ENCODE results near the gene BAIAP2. TPM values are rescaled to one million over a fixed set of nuclear protein-coding genes. Genes with fewer than 3 reads are reported as not detected.

BAIAP2 gene
- total RNA-seq, 1 donor from 2014 or later = 119 TPM

DNA sequence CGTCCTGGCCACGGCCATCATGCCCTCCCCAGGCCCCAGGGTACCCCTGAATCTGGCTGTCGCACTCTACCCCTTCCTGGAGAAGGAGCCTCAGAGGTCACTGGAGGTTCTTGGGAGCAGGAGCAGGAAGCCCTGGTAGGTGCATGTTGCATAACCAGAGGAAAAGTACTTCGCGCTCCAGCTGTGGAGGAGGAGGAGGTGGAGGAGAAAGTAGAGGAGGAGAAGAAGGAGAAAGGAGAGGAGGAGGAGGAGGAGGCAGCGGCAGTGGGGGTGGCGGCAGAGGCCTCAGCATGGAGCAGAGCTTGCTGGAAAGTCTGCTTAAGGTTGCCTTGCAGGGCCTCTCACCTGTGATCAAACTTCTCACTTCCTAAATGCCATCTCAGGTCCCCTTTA lies 61.8 kb downstream of the BAIAP2 start:
- peaks cover 48% of the 10 kb centered on the region for H3K4me1 ChIP-seq
- ATAC-seq (peak in 1 of 2 donors; percentile 18), DNase-seq (no peak)
- intact Hi-C loops (cut with DNase I) = no loop called here
- H3K4me3 ChIP-seq = peak overlapping the region; percentile 30
- TF ChIP-seq, protein P1, sequence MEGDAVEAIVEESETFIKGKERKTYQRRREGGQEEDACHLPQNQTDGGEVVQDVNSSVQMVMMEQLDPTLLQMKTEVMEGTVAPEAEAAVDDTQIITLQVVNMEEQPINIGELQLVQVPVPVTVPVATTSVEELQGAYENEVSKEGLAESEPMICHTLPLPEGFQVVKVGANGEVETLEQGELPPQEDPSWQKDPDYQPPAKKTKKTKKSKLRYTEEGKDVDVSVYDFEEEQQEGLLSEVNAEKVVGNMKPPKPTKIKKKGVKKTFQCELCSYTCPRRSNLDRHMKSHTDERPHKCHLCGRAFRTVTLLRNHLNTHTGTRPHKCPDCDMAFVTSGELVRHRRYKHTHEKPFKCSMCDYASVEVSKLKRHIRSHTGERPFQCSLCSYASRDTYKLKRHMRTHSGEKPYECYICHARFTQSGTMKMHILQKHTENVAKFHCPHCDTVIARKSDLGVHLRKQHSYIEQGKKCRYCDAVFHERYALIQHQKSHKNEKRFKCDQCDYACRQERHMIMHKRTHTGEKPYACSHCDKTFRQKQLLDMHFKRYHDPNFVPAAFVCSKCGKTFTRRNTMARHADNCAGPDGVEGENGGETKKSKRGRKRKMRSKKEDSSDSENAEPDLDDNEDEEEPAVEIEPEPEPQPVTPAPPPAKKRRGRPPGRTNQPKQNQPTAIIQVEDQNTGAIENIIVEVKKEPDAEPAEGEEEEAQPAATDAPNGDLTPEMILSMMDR (IDR thresholded peaks at IDR 0.05) = no peak
- H3K27ac ChIP-seq = peak overlapping the region; percentile 65
- H3K27me3 ChIP-seq (ENCODE audit: low read depth) = no peaks in the 10 kb centered on the region
- H3K36me3 ChIP-seq = peaks cover 31% of the 10 kb centered on the region
- H3K9me3 ChIP-seq = no peaks in the 10 kb centered on the region

DNA sequence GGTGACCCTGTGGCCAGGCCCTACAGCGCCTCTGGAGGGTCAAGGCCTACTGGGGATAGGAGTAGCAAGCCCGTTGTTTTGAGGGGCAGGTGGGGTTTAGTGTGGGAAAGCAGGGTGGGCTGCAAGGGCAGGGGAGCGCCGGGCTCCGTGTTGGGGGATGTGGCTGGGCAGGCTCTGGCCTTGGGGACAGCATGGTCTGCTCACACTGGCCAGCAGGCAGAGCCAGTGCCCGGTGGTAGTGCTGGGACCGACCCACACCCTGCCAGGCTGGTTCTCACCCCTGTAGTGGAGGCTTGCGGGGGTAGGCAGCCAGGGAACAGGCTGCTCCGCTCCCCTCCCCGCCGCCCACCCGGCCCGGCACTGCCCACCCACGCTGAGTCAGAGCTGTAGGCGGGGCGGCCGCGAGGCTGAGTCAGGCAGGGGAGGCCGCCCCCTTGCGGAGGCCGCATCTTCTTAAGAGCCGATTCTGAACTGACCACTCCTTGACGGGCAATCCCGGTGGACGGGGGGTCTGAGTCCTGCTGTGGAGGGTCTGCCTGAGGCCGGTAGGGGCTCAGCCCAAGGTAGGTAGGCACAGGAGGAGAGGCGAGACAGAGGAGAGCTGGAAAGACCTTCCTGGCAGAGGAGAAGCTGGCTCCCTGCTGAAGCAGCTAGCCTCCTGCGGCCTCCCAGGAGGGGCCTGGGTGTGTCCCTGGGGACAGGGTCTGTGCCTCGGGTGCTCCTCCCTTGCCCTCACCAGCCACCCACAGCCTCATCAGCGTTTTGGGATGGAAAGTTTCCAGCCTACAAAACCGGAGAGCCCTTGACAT lies 62.4 kb downstream of the BAIAP2 start:
- H3K36me3 ChIP-seq = peaks cover 36% of the 10 kb centered on the region
- DNase-seq (peak; percentile 86), ATAC-seq (peak; percentile 66 to 69)
- TF ChIP-seq, protein P1 (IDR thresholded peaks at IDR 0.05) = peak; percentile 63
- H3K4me1 ChIP-seq = peaks cover 42% of the 10 kb centered on the region
- H3K27ac ChIP-seq = peak overlapping the region; percentile 65
- intact Hi-C loops (cut with DNase I) = no loop called here
- no peaks in the 10 kb centered on the region for H3K27me3 ChIP-seq (ENCODE audit: low read depth)
- no peaks in the 10 kb centered on the region for H3K9me3 ChIP-seq
- peak overlapping the region; percentile 30 for H3K4me3 ChIP-seq

DNA sequence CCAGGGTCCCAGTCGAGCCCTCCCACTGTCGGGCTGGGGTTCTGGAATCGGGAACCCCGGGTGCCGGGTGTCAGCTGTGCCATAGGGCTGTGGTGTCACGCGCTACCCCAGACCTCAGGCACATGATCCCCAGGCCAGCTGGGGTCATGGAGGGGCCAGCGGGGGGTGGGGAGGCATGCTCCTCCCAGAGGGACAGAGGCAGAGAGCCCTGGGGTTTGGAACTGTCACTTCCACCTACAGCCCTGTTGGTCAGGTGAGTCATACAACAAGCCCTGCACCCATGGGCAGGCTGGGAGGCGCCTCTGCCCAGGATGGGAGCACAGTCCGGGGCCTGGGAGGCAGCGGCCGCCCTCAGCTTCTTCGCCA lies 63.0 kb downstream of the BAIAP2 start:
- no peaks in the 10 kb centered on the region for H3K9me3 ChIP-seq
- peak overlapping the region; percentile 65 for H3K27ac ChIP-seq
- H3K27me3 ChIP-seq (ENCODE audit: low read depth) = no peaks in the 10 kb centered on the region
- H3K36me3 ChIP-seq = peaks cover 40% of the 10 kb centered on the region
- intact Hi-C loops (cut with DNase I) = no loop called here
- DNase-seq (peak; percentile 76), ATAC-seq (peak in 1 of 2 donors; percentile 18)
- TF ChIP-seq, protein P1 (IDR thresholded peaks at IDR 0.05) = no peak
- peak overlapping the region; percentile 30 for H3K4me3 ChIP-seq
- peaks cover 38% of the 10 kb centered on the region for H3K4me1 ChIP-seq

DNA sequence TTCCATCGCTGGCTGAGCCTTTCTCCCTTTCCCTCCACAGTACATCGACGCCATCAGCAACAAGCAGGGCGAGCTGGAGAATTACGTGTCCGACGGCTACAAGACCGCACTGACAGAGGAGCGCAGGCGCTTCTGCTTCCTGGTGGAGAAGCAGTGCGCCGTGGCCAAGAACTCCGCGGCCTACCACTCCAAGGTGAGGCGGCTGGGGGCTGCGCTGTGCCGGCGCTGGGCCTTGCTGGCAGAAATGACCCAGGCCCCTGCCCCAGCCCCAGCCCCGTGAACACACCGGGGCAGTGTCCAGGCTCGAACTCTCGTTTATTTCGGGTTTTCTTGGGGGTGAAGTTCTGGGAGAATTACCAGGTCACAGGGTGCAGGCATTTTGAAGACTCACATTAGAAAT lies 64.9 kb downstream of the BAIAP2 start:
- TF ChIP-seq, protein P1 (IDR thresholded peaks at IDR 0.05) = no peak
- Histone ChIP-seq H3K4me3 (no peak overlapping the region), H3K9me3 (no peaks in the 10 kb centered on the region), H3K27me3 (ENCODE audit: low read depth) (no peaks in the 10 kb centered on the region), H3K36me3 (peaks cover 54% of the 10 kb centered on the region), H3K4me1 (peaks cover 33% of the 10 kb centered on the region), H3K27ac (no peak overlapping the region)
- no peak for ATAC-seq
- no peak for DNase-seq
- intact Hi-C loops (cut with DNase I) = no loop called here

DNA sequence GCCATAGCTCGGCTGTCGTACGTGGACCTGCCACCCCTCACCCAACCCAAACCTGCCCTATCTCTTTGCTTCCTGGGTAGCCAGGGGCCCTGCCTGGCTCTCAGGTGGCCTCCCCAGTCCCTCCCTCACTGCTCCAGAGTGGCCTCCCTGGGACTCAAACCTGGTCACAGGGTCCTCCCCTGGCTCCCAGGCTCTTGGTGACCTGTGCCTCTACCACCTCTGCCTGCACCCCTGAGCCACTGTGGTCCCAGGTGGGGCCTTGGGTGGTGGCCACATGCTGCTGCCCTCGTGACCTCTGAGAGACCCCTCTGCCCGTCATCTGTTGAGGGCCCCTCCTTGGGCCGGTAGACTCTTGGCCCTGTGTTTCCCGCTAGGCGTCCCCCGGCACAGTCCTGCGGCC lies 65.7 kb downstream of the BAIAP2 start:
- ATAC-seq = no peak
- intact Hi-C loops (cut with DNase I) = no loop called here
- no peaks in the 10 kb centered on the region for H3K9me3 ChIP-seq
- peaks cover 25% of the 10 kb centered on the region for H3K4me1 ChIP-seq
- H3K4me3 ChIP-seq = no peak overlapping the region
- no peak for DNase-seq
- H3K27me3 ChIP-seq (ENCODE audit: low read depth) = no peaks in the 10 kb centered on the region
- TF ChIP-seq, protein P1 (IDR thresholded peaks at IDR 0.05) = no peak
- H3K36me3 ChIP-seq = peaks cover 62% of the 10 kb centered on the region
- no peak overlapping the region for H3K27ac ChIP-seq

Measured in lower lobe of right lung (tissue), 2 donors.